IPS DF 4.7 (cell line): ENCODE data around the gene EMC1.
"Not testable (repeated sequence)": the region's sequence is repeated elsewhere in the genome, so short reads cannot be mapped to it uniquely, and the experiment has no call there.

Experiments used
- DNase-seq: peaks from one replicate; pipeline ENCODE4 v3.0.0-alpha.2; 2013; ENCODE audit warnings: low spot score; ENCODE audit errors: extremely low read depth

Gene EMC1

GRCh38 chr1:19190468-19190867, 60.9 kb downstream of the EMC1 start:
- no peak for DNase-seq

GRCh38 chr1:19189270-19189669, 62.1 kb downstream of the EMC1 start:
- DNase-seq = no peak

- no peak for DNase-seq
Measured at GRCh38 chr1:19187852-19188251, 63.5 kb downstream of the EMC1 start.

GRCh38 chr1:19186001-19186400, 65.3 kb downstream of the EMC1 start:
- no peak for DNase-seq

GRCh38 chr1:19182223-19182622, 69.1 kb downstream of the EMC1 start:
- no peak for DNase-seq

GRCh38 chr1:19180265-19180657, 71.1 kb downstream of the EMC1 start:
- DNase-seq = not testable (repeated sequence)

GRCh38 chr1:19179597-19180264, 71.6 kb downstream of the EMC1 start:
- peak; percentile 16 for DNase-seq

GRCh38 chr1:19178734-19179398, 72.5 kb downstream of the EMC1 start:
- DNase-seq = no peak

GRCh38 chr1:19177811-19178210, 73.5 kb downstream of the EMC1 start:
- no peak for DNase-seq

- DNase-seq = no peak
Measured at GRCh38 chr1:19169642-19170041, 81.7 kb downstream of the EMC1 start.

GRCh38 chr1:19167140-19167539, 84.2 kb downstream of the EMC1 start:
- no peak for DNase-seq

- DNase-seq = no peak
Measured at GRCh38 chr1:19166066-19166465, 85.3 kb downstream of the EMC1 start.
